ENCODE results near the gene RASL11B.

Gene RASL11B

GRCh38 chr4:52861879-52862616 is at the start of gene RASL11B:
TSS of gene RASL11B (plus strand) at chr4:52862317. CDS start at chr4:52862508, 191 bp downstream.
- H3K36me3 ChIP-seq (ENCODE audit: insufficient read depth, low read length) = no peaks in the 10 kb centered on the region
- H3K4me2 ChIP-seq (ENCODE audit: low read depth, low read length, poor library complexity, severe bottlenecking) = no peak within 1 kb of the TSS
- H3K9me2 ChIP-seq (replicated peaks; ENCODE audit: low read depth, low read length) = no peaks in the 10 kb centered on the region
- no peaks in the 10 kb centered on the region for H3K27me3 ChIP-seq (ENCODE audit: insufficient read depth, low read length, poor library complexity, severe bottlenecking)
- no peaks in the 10 kb centered on the region for H3K79me2 ChIP-seq (ENCODE audit: insufficient read depth, low read length)
- H2AFZ ChIP-seq (ENCODE audit: low read length) = no peak within 1 kb of the TSS
- no peak within 1 kb of the TSS for H3K4me3 ChIP-seq (ENCODE audit: low read length, poor library complexity, severe bottlenecking)
- H3K9ac ChIP-seq (ENCODE audit: low read depth, low read length, poor library complexity, severe bottlenecking) = no peak within 1 kb of the TSS
- no peaks in the 10 kb centered on the region for H3F3A ChIP-seq (ENCODE audit: low read depth)
- no peaks in the 10 kb centered on the region for H4K20me1 ChIP-seq (ENCODE audit: insufficient read depth, low read length, poor library complexity, severe bottlenecking)
- H3K4me1 ChIP-seq (ENCODE audit: insufficient read depth, low read length, poor library complexity, severe bottlenecking) = no peaks in the 10 kb centered on the region
- H3K9me3 ChIP-seq (ENCODE audit: insufficient read depth, low read depth, low read length) = no peaks in the 10 kb centered on the region
- no peak for TF ChIP-seq CTCF (conservative IDR thresholded peaks at IDR 0.05; ENCODE audit: low read length)
- no peak for TF ChIP-seq EZH2phosphoT487 (IDR thresholded peaks at IDR 0.05; ENCODE audit: borderline replicate concordance)

- Histone ChIP-seq H3K36me3 (ENCODE audit: insufficient read depth, low read length) (no peaks in the 10 kb centered on the region), H3K4me2 (ENCODE audit: low read depth, low read length, poor library complexity, severe bottlenecking) (no peak overlapping the region), H4K20me1 (ENCODE audit: insufficient read depth, low read length, poor library complexity, severe bottlenecking) (no peaks in the 10 kb centered on the region), H3K79me2 (ENCODE audit: insufficient read depth, low read length) (no peaks in the 10 kb centered on the region), H3F3A (ENCODE audit: low read depth) (no peaks in the 10 kb centered on the region), H2AFZ (ENCODE audit: low read length) (no peak overlapping the region), H3K4me1 (ENCODE audit: insufficient read depth, low read length, poor library complexity, severe bottlenecking) (no peaks in the 10 kb centered on the region), H3K27me3 (ENCODE audit: insufficient read depth, low read length, poor library complexity, severe bottlenecking) (no peaks in the 10 kb centered on the region), H3K9ac (ENCODE audit: low read depth, low read length, poor library complexity, severe bottlenecking) (no peak overlapping the region), H3K9me3 (ENCODE audit: insufficient read depth, low read depth, low read length) (0 out of 2 replicates have a peak, but pooled peaks cover 3% of the 10 kb centered on the region), H3K9me2 (replicated peaks; ENCODE audit: low read depth, low read length) (no peaks in the 10 kb centered on the region), H3K4me3 (ENCODE audit: low read length, poor library complexity, severe bottlenecking) (no peak overlapping the region)
- TF ChIP-seq EZH2phosphoT487 (IDR thresholded peaks at IDR 0.05; ENCODE audit: borderline replicate concordance) (no peak), CTCF (conservative IDR thresholded peaks at IDR 0.05; ENCODE audit: low read length) (no peak)
These were observed 48.6 kb upstream of the RASL11B start for GRCh38 chr4:52813546-52813945.

GRCh38 chr4:52822583-52822971 is 39.5 kb upstream of the RASL11B start:
- Histone ChIP-seq H3K9me3 (ENCODE audit: insufficient read depth, low read depth, low read length) (no peaks in the 10 kb centered on the region), H3K79me2 (ENCODE audit: insufficient read depth, low read length) (no peaks in the 10 kb centered on the region), H3K4me1 (ENCODE audit: insufficient read depth, low read length, poor library complexity, severe bottlenecking) (peaks cover 6% of the 10 kb centered on the region), H4K20me1 (ENCODE audit: insufficient read depth, low read length, poor library complexity, severe bottlenecking) (no peaks in the 10 kb centered on the region), H3K27me3 (ENCODE audit: insufficient read depth, low read length, poor library complexity, severe bottlenecking) (no peaks in the 10 kb centered on the region), H3K9me2 (replicated peaks; ENCODE audit: low read depth, low read length) (no peaks in the 10 kb centered on the region), H2AFZ (ENCODE audit: low read length) (no peak overlapping the region), H3F3A (ENCODE audit: low read depth) (no peaks in the 10 kb centered on the region), H3K4me3 (ENCODE audit: low read length, poor library complexity, severe bottlenecking) (no peak overlapping the region), H3K9ac (ENCODE audit: low read depth, low read length, poor library complexity, severe bottlenecking) (no peak overlapping the region), H3K4me2 (ENCODE audit: low read depth, low read length, poor library complexity, severe bottlenecking) (no peak overlapping the region), H3K36me3 (ENCODE audit: insufficient read depth, low read length) (no peaks in the 10 kb centered on the region)
- TF ChIP-seq EZH2phosphoT487 (IDR thresholded peaks at IDR 0.05; ENCODE audit: borderline replicate concordance) (no peak), CTCF (conservative IDR thresholded peaks at IDR 0.05; ENCODE audit: low read length) (no peak)

All from Loucy (cell line).